PC-3 (cell line): ENCODE data around the gene HSPB2. TPM values are rescaled to one million over a fixed set of nuclear protein-coding genes. Genes with fewer than 3 reads are reported as not detected.
A peak's percentile ranks its signal among the peaks of the same experiment; 100 is the strongest.

Source experiments
- ATAC-seq: fragments of 200-7000 bp; cut with Tn5 transposase; 2 replicates; pipeline ENCODE4 v1.9.1; 2020; ENCODE audit warnings: mild to moderate bottlenecking, moderate library complexity
- BruUV-seq: library from RNA; stranded (reverse); fragments of 400-500 nt; replicated peaks from 2 replicates; lab custom pipeline; 2021; lab: Mats Ljungman, UMichigan
- CTCF ChIA-PET: fragments of 300-600 bp; sonication (Branson Sonifier 250); formaldehyde crosslinking; loops from one replicate; lab custom pipeline; 2022; ENCODE audit warnings: antibody characterized with exemption; lab: Charles Lee
- POLR2A ChIA-PET: fragments of 300-600 bp; sonication (Branson Sonifier 250); formaldehyde crosslinking; loops from one replicate; lab custom pipeline; 2022; ENCODE audit warnings: antibody characterized with exemption; ENCODE audit not compliant: unreplicated experiment; lab: Charles Lee
- DNase-seq: peaks from one replicate; pipeline ENCODE4 v3.0.0-alpha.2; 2015
- H2AFZ ChIP-seq: fragments of 300-600 bp; sonication (generic); 2 replicates; pipeline ENCODE4 v1.6.0; 2016; ENCODE audit warnings: antibody characterized with exemption, low read length
- H3F3A ChIP-seq: fragments of 300-600 bp; sonication (generic); one replicate; pipeline ENCODE4 v1.6.0; 2017; ENCODE audit warnings: antibody characterized with exemption, low read length, control low read depth, mild to moderate bottlenecking; ENCODE audit not compliant: unreplicated experiment
- H3K27ac ChIP-seq: fragments of 300-600 bp; sonication (generic); 2 replicates; pipeline ENCODE4 v1.5.1; 2016; ENCODE audit warnings: mild to moderate bottlenecking, low read length
- H3K27me3 ChIP-seq: fragments of 300-600 bp; sonication (generic); 2 replicates; pipeline ENCODE4 v1.6.1; 2016; ENCODE audit warnings: low read length, mixed read lengths
- H3K36me3 ChIP-seq: fragments of 300-600 bp; sonication (generic); 2 replicates; pipeline ENCODE4 v1.6.1; 2016; ENCODE audit warnings: low read depth, mixed run types, low read length, mixed read lengths
- H3K4me1 ChIP-seq: fragments of 300-600 bp; sonication (generic); 2 replicates; pipeline ENCODE4 v1.5.1; 2016; ENCODE audit warnings: low read length; ENCODE audit not compliant: insufficient read depth
- H3K4me2 ChIP-seq: fragments of 300-600 bp; sonication (generic); 2 replicates; pipeline ENCODE4 v1.6.0; 2016; ENCODE audit warnings: low read length
- H3K4me3 ChIP-seq: fragments of 300-600 bp; sonication (generic); 2 replicates; pipeline ENCODE4 v1.5.1; 2016; ENCODE audit warnings: mild to moderate bottlenecking, low read length, mixed read lengths
- H3K79me2 ChIP-seq: fragments of 300-600 bp; sonication (generic); 2 replicates; pipeline ENCODE4 v1.6.1; 2017; ENCODE audit warnings: low read length, mixed read lengths
- H3K9ac ChIP-seq: fragments of 300-600 bp; sonication (generic); 2 replicates; pipeline ENCODE4 v1.6.0; 2016; ENCODE audit warnings: mild to moderate bottlenecking, low read length
- H3K9me2 ChIP-seq: fragments of 300-600 bp; sonication (generic); replicated peaks from 2 replicates; pipeline ENCODE4 v1.6.1; 2016; ENCODE audit warnings: mixed run types, low read length, mixed read lengths
- H3K9me3 ChIP-seq: fragments of 300-600 bp; sonication (generic); 2 replicates; pipeline ENCODE4 v1.6.1; 2016; ENCODE audit warnings: low read length, mixed read lengths
- H4K20me1 ChIP-seq: fragments of 300-600 bp; sonication (generic); 2 replicates; pipeline ENCODE4 v1.6.1; 2016; ENCODE audit warnings: low read length, mixed read lengths
- EZH2 ChIP-seq: fragments of 300-600 bp; sonication (generic); IDR thresholded peaks from one replicate; pipeline ENCODE4 v1.6.1; 2017; ENCODE audit warnings: antibody characterized with exemption, mild to moderate bottlenecking, low read length; ENCODE audit not compliant: unreplicated experiment
- EZH2phosphoT487 ChIP-seq: fragments of 300-600 bp; sonication (generic); IDR thresholded peaks from 2 replicates; pipeline ENCODE4 v1.6.1; 2018; ENCODE audit warnings: mild to moderate bottlenecking, antibody characterized with exemption, low read length, borderline replicate concordance
- intact Hi-C: fragments of 100-400 bp; cut with micrococcal nuclease; formaldehyde crosslinking; loops from 2 replicates; pipeline ENCODE4 v1.9.0; 2023
- total RNA-seq: library from RNA; depleted of rRNA; stranded (reverse); fragments of >200 nt; gene quantifications from 2 replicates; pipeline ENCODE4 v1.2.3, GENCODE V29; 2014
- TF ChIP-seq, protein P1 (sequence below): fragments of 300-600 bp; sonication (generic); conservative IDR thresholded peaks from 2 replicates; pipeline ENCODE4 v1.5.1; 2017; ENCODE audit warnings: antibody characterized with exemption, low read depth, mild to moderate bottlenecking, low read length

HSPB2 gene
- total RNA-seq, 1 experiment from 2014 or later = not detected

DNA sequence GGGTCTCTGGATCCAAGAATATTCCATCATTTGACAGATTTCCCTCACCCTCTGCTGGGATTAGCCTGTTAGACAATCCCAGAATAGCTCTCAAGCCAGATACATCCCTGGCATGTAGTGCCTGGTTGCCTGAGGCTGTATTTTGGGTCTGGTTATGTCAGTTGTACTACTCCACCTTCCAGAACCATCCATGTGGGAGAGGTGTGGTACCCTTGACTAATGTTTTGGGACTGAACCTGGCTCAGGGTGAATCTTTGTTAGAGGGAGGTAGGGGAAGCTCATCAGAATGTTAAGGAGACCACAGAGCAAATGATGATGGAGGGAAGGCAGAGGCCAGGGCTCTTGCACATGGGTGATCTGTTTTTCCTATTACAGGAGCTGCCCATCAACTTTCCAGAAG, 11.4 kb downstream of the HSPB2 start:
- ChIA-PET POLR2A (no interaction called here), CTCF (no interaction called here)
- Histone ChIP-seq H3K4me1 (peaks cover 31% of the 10 kb centered on the region), H3K9me3 (no peaks in the 10 kb centered on the region), H3K9ac (no peak overlapping the region), H3K4me2 (no peak overlapping the region), H4K20me1 (no peaks in the 10 kb centered on the region), H3K27ac (no peak overlapping the region), H3K79me2 (no peaks in the 10 kb centered on the region), H2AFZ (no peak overlapping the region), H3K36me3 (no peaks in the 10 kb centered on the region), H3K9me2 (no peaks in the 10 kb centered on the region), H3F3A (no peaks in the 10 kb centered on the region), H3K27me3 (no peaks in the 10 kb centered on the region), H3K4me3 (no peak overlapping the region)
- BruUV-seq = no TSS peak
- ATAC-seq (no peak), DNase-seq (no peak)
- intact Hi-C loops = no loop called here
- TF ChIP-seq EZH2 (no peak), EZH2phosphoT487 (no peak)
- TF ChIP-seq, protein P1, sequence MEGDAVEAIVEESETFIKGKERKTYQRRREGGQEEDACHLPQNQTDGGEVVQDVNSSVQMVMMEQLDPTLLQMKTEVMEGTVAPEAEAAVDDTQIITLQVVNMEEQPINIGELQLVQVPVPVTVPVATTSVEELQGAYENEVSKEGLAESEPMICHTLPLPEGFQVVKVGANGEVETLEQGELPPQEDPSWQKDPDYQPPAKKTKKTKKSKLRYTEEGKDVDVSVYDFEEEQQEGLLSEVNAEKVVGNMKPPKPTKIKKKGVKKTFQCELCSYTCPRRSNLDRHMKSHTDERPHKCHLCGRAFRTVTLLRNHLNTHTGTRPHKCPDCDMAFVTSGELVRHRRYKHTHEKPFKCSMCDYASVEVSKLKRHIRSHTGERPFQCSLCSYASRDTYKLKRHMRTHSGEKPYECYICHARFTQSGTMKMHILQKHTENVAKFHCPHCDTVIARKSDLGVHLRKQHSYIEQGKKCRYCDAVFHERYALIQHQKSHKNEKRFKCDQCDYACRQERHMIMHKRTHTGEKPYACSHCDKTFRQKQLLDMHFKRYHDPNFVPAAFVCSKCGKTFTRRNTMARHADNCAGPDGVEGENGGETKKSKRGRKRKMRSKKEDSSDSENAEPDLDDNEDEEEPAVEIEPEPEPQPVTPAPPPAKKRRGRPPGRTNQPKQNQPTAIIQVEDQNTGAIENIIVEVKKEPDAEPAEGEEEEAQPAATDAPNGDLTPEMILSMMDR = no peak

- no peaks in the 10 kb centered on the region for H4K20me1 ChIP-seq
- peaks cover 25% of the 10 kb centered on the region for H3K4me1 ChIP-seq
- no peaks in the 10 kb centered on the region for H3K9me3 ChIP-seq
- intact Hi-C loops = loop anchor here (1.0 to 5.0 kb wide), 2 partner anchors 47 to 161 kb away; partner anchors contain the start of genes CFAP68, FDXACB1, SDHD and TIMM8B
- BruUV-seq = no TSS peak
- H3F3A ChIP-seq = no peaks in the 10 kb centered on the region
- no peaks in the 10 kb centered on the region for H3K27me3 ChIP-seq
- TF ChIP-seq EZH2phosphoT487 = no peak
- no peak for TF ChIP-seq EZH2
- TF ChIP-seq, protein P1 = no peak
- no peaks in the 10 kb centered on the region for H3K36me3 ChIP-seq
- no peak for DNase-seq
- ATAC-seq = no peak
- peak overlapping the region; percentile 42; the same call in 1 of the 2 replicates for H3K9ac ChIP-seq
- H2AFZ ChIP-seq = peak overlapping the region; percentile 74; the same call in 1 of the 2 replicates
- ChIA-PET CTCF (interaction anchor here (0.7 to 1.7 kb wide), 4 partner anchors 12 to 178 kb away, joined by 3 to 13 read pairs (median 4); partner anchors contain the start of gene DIXDC1), POLR2A (interaction anchor here (0.9 to 1.4 kb wide), 5 partner anchors 13 to 56 kb away, joined by 4 to 10 read pairs (median 4); no protein-coding TSS in a partner anchor)
- H3K4me2 ChIP-seq = peak overlapping the region; percentile 74
- H3K79me2 ChIP-seq = no peaks in the 10 kb centered on the region
- H3K4me3 ChIP-seq = no peak overlapping the region; the same call in 1 of the 2 replicates
- H3K9me2 ChIP-seq = no peaks in the 10 kb centered on the region
- H3K27ac ChIP-seq = no peak overlapping the region
Measured at GRCh38 chr11:111925953-111926352, 13.4 kb downstream of the HSPB2 start.
